HS-27A (cell line): Measurements from ENCODE around the gene INO80D.
"Not testable (repeated sequence)": the region's sequence is repeated elsewhere in the genome, so short reads cannot be mapped to it uniquely, and the experiment has no call there.

Source experiments
- DNase-seq: peaks from one replicate; pipeline ENCODE4 v3.0.0-alpha.2; 2012; ENCODE audit warnings: low read depth, missing footprints

The INO80D gene

GRCh38 chr2:206085742-206086445, at the start of gene INO80D:
Gene INO80D, minus strand, starts transcription at chr2:206086174. Its CDS starts 23,158 bp downstream, at chr2:206063016.
- peak; percentile 47 for DNase-seq

GRCh38 chr2:206127656-206128055, 41.7 kb upstream of the INO80D start:
- no peak for DNase-seq

GRCh38 chr2:206125901-206126300, 39.9 kb upstream of the INO80D start:
- no peak for DNase-seq

GRCh38 chr2:206122569-206122968, 36.6 kb upstream of the INO80D start:
- DNase-seq: not testable (repeated sequence)

- no peak for DNase-seq
Observed at GRCh38 chr2:206116278-206116677, 30.3 kb upstream of the INO80D start.

- DNase-seq: no peak
Observed at GRCh38 chr2:206115026-206115578, 29.1 kb upstream of the INO80D start.

GRCh38 chr2:206112846-206113547, 27.0 kb upstream of the INO80D start:
- DNase-seq: no peak

GRCh38 chr2:206112108-206112507, 26.1 kb upstream of the INO80D start:
- DNase-seq: no peak

GRCh38 chr2:206108713-206109112, 22.7 kb upstream of the INO80D start:
- DNase-seq: no peak

- no peak for DNase-seq
Observed at GRCh38 chr2:206105541-206105940, 19.6 kb upstream of the INO80D start.

GRCh38 chr2:206105038-206105437, 19.1 kb upstream of the INO80D start:
- no peak for DNase-seq

- not testable (repeated sequence) for DNase-seq
Observed at GRCh38 chr2:206098872-206099271, 12.9 kb upstream of the INO80D start.

GRCh38 chr2:206098471-206098870, 12.5 kb upstream of the INO80D start:
- DNase-seq: no peak

GRCh38 chr2:206096876-206097275, 10.9 kb upstream of the INO80D start:
- no peak for DNase-seq

GRCh38 chr2:206095536-206096332, 9.8 kb upstream of the INO80D start:
- no peak for DNase-seq

- no peak for DNase-seq
Observed at GRCh38 chr2:206092297-206092696, 6.3 kb upstream of the INO80D start.

GRCh38 chr2:206088248-206088647, 2.3 kb upstream of the INO80D start:
- no peak for DNase-seq

GRCh38 chr2:206086716-206087350, 859 bp upstream of the INO80D start:
- DNase-seq: no peak

- no peak for DNase-seq
Observed at GRCh38 chr2:206084870-206085741, 868 bp downstream of the INO80D start.

GRCh38 chr2:206084439-206084869, 1.5 kb downstream of the INO80D start:
- DNase-seq: peak; percentile 31
